Esophagus muscularis mucosa (tissue), 4 donors: ENCODE measurements around the gene CPLX4. TPM values are rescaled to one million over a fixed set of nuclear protein-coding genes. Genes with fewer than 3 reads are reported as not detected.

Experiments used
- DNase-seq: peaks from one replicate; pipeline ENCODE4 v3.0.0-alpha.2; 2017; ENCODE audit errors: extremely low spot score
- H3K27ac ChIP-seq, 4 donors: fragments of 200-600 bp; sonication (generic); replicated peaks in 1 of 4; 1 replicate in 3 of 4; 2 replicates in 1 of 4; pipeline ENCODE4 v1.5.1; 2016 to 2019; ENCODE audit warnings: mild to moderate bottlenecking in 1 of 4
- H3K27me3 ChIP-seq, 4 donors: fragments of 200-600 bp; sonication (generic); one replicate each; pipeline versions ENCODE4 v1.5.1 to v1.6.0; 2016 to 2019
- H3K36me3 ChIP-seq, 4 donors: fragments of 200-600 bp; sonication (generic); one replicate each; pipeline ENCODE4 v1.5.1; 2016 to 2019
- H3K4me1 ChIP-seq, 4 donors: fragments of 200-600 bp; sonication (generic); one replicate each; pipeline ENCODE4 v1.5.1; 2016 to 2019
- H3K4me3 ChIP-seq, 4 donors: fragments of 200-600 bp; sonication (generic); 1 replicate in 2 of 4; 2 replicates in 2 of 4; pipeline ENCODE4 v1.5.1; 2016 to 2019; ENCODE audit warnings: mild to moderate bottlenecking in 4 of 4, moderate library complexity in 1 of 4
- H3K9me3 ChIP-seq, 4 donors: fragments of 200-600 bp; sonication (generic); 1 replicate in 3 of 4; 2 replicates in 1 of 4; pipeline ENCODE4 v1.5.1; 2016 to 2019
- EP300 ChIP-seq: sonication (generic); formaldehyde crosslinking; IDR thresholded peaks from one replicate; pipeline ENCODE4 v1.6.1; 2017; ENCODE audit warnings: antibody characterized with exemption
- POLR2A ChIP-seq: fragments of 450-650 bp; IDR thresholded peaks from one replicate; pipeline ENCODE4 v1.6.1; 2017; ENCODE audit warnings: antibody characterized with exemption, moderate library complexity, mild to moderate bottlenecking, low read depth
- POLR2AphosphoS5 ChIP-seq, 2 donors: sonication (generic); formaldehyde crosslinking; IDR thresholded peaks; one replicate each; pipeline ENCODE4 v1.6.1; 2017; ENCODE audit warnings: antibody characterized with exemption in 2 of 2
- WGBS: methylation state at CpG from one replicate; pipeline ENCODE4 v1.1.5; 2018; 5-methylcytosine and 5-hydroxymethylcytosine counted together
- intact Hi-C: fragments of 100-400 bp; cut with DNase I; formaldehyde crosslinking; loops from one replicate; pipeline ENCODE4 v1.15.1; 2023
- total RNA-seq, 4 donors: library from RNA; depleted of rRNA; stranded (reverse); fragments of >200 nt; gene quantifications; one replicate each; pipeline versions ENCODE4 v1.1.0 to v1.2.1, GENCODE V29; 2016
- TF ChIP-seq, protein P1 (sequence below), 3 experiments: fragments of 200-600 bp in 2 of 3; fragments of 450-650 bp in 1 of 3; sonication (generic) in 2 of 3; IDR thresholded peaks; one replicate each; pipeline ENCODE4 v1.5.1; 2017 to 2019; ENCODE audit warnings: antibody characterized with exemption in 3 of 3, mild to moderate bottlenecking in 2 of 3, moderate library complexity in 1 of 3

CPLX4 gene
- total RNA-seq, 4 donors from 2014 or later = not detected

DNA sequence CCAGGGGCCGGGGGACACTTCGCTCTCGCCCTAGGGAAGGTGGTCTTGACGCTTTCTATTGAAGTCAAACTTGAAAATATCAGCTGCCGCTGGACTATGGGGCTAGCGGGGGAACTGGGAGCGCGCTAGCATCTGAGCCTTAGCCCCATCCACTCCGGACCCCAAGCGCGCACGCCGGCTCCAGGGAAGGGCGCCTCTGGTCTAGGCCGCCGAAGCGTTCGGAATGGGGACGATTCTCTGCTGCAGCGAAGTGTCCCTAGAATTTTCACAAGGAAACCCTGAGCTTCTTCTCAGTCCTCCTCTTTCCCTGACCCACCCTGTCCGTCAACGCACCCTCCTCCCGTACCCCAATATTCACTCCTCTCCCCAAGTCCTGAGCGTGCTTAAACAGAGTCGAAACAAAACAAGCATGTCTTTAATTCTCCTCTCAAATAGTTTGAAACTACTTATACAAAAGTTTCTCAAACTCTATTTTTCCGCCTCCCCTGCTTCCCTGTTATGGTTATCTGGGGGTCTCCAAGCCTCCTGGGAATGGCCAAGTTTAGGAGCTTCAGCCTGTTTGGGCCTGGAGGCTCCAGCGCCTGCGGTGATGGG, 50.2 kb downstream of the CPLX4 start:
- no peaks in the 10 kb centered on the region for H3K36me3 ChIP-seq
- peaks cover 16 to 51% (median 50%) of the 10 kb centered on the region in 4 donors for H3K4me1 ChIP-seq
- intact Hi-C loops = no loop called here
- TF ChIP-seq EP300 (no peak), POLR2AphosphoS5 (IDR thresholded peaks at IDR 0.05) (no peak), POLR2A (no peak)
- TF ChIP-seq, protein P1, sequence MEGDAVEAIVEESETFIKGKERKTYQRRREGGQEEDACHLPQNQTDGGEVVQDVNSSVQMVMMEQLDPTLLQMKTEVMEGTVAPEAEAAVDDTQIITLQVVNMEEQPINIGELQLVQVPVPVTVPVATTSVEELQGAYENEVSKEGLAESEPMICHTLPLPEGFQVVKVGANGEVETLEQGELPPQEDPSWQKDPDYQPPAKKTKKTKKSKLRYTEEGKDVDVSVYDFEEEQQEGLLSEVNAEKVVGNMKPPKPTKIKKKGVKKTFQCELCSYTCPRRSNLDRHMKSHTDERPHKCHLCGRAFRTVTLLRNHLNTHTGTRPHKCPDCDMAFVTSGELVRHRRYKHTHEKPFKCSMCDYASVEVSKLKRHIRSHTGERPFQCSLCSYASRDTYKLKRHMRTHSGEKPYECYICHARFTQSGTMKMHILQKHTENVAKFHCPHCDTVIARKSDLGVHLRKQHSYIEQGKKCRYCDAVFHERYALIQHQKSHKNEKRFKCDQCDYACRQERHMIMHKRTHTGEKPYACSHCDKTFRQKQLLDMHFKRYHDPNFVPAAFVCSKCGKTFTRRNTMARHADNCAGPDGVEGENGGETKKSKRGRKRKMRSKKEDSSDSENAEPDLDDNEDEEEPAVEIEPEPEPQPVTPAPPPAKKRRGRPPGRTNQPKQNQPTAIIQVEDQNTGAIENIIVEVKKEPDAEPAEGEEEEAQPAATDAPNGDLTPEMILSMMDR (IDR thresholded peaks at IDR 0.05) = no peak
- 7% methylated on average over 25 of the region's 28 CpGs for WGBS
- no peaks in the 10 kb centered on the region for H3K9me3 ChIP-seq
- no peak overlapping the region for H3K27ac ChIP-seq
- peaks cover 3 to 100% (median 81%) of the 10 kb centered on the region in 4 donors for H3K27me3 ChIP-seq
- peak overlapping the region in 2 of 4 donors; percentile 3 to 35 for H3K4me3 ChIP-seq
- peak; percentile 60 for DNase-seq

DNA sequence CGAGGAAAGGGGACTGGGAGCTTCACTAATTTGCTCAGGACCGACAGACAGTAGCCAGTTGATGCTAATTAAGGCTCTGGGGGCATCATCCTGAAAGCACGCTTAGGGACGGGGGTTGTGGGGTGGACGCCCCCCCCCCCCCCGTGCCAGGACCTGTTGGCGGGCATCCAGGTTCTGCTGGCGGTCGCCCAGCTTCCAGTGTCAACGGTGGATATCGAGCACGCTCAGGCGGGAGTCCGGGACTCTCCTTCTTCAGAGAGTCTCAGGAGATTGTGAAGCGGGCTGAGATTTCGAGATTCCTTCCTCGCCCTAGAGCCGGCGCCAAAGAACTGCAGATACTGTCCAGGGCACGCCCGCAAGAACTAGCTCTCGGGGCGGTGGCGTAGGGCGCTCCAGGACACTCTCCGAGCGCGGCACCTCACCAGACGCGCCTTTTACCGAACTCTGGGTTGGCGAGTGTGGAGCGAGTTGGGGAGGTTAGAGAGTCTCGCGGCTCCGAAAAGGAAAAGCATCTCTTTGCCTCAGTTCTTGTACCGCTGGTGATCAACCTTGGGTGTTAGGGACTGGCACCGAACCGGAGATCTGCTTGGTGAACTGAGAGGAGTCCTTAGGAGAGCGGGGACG, 50.8 kb downstream of the CPLX4 start:
- peak; percentile 86 for DNase-seq
- WGBS = 3% methylated on average over 27 of the region's 41 CpGs
- Histone ChIP-seq H3K27me3 (peaks cover 0 to 100% (median 76%) of the 10 kb centered on the region in 4 donors), H3K36me3 (no peaks in the 10 kb centered on the region), H3K4me3 (no peak overlapping the region), H3K4me1 (peaks cover 12 to 44% (median 44%) of the 10 kb centered on the region in 4 donors), H3K27ac (no peak overlapping the region), H3K9me3 (no peaks in the 10 kb centered on the region)
- TF ChIP-seq POLR2A (no peak), POLR2AphosphoS5 (IDR thresholded peaks at IDR 0.05) (no peak), EP300 (no peak)
- TF ChIP-seq, protein P1 (IDR thresholded peaks at IDR 0.05) = no peak
- intact Hi-C loops = no loop called here

DNA sequence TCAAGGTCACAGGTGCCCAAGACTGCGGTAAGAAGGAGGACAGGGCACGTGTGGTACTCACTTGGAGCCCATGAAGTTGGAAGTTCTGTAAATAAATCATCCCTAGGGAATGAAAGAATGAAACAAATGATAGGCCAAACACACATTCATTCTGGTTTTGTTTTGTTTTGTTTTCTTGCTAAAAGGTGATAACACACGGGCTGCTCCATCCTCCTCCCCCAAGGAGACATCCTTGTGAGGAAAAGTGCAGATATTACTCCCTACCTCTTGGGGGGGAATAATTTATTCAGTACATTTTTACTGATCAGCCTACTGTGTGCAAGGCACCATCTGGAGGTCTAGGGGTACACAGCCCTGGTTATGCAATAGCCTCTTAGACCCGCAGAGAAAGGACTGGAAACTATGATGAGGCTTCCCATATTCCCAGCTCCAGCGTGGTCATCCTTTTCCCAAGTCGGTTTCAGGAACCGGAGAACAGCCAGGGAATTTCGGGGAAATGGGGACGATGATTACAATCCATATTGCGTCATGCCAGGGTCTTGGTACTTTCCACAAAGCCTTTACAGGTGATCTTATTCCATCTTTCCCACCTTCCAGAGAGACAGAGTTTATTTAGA, 51.5 kb downstream of the CPLX4 start:
- 15% methylated on average over 10 of the region's 10 CpGs for WGBS
- no peak for DNase-seq
- Histone ChIP-seq H3K27ac (no peak overlapping the region), H3K36me3 (no peaks in the 10 kb centered on the region), H3K4me3 (no peak overlapping the region), H3K4me1 (peaks cover 12 to 38% (median 38%) of the 10 kb centered on the region in 4 donors), H3K27me3 (peaks cover 0 to 97% (median 70%) of the 10 kb centered on the region in 4 donors), H3K9me3 (no peaks in the 10 kb centered on the region)
- TF ChIP-seq, protein P1 (IDR thresholded peaks at IDR 0.05) = no peak
- no peak for TF ChIP-seq POLR2AphosphoS5 (IDR thresholded peaks at IDR 0.05)
- no peak for TF ChIP-seq EP300
- TF ChIP-seq POLR2A = no peak
- intact Hi-C loops = no loop called here

DNA sequence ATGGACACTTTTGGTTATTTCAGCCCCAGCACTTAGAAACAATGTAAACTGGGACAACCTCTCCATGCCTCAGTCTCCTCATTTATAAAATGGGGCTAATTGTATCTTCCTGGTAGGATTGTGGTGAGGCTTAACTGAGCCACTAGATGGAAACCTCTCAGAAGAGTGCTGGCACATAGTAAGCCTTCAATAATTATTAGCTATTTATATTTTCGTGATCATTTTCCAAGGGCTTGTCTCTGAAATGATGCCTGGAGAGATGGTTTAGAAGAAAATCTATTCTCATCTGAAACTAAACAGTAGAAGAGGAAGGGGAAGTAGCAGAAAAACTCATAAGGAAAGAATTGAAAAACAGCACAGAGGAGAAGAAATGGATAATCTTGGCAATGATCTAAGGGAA, 52.0 kb downstream of the CPLX4 start:
- Histone ChIP-seq H3K27me3 (peaks cover 0 to 91% (median 67%) of the 10 kb centered on the region in 4 donors), H3K4me1 (peaks cover 12 to 35% (median 34%) of the 10 kb centered on the region in 4 donors), H3K4me3 (no peak overlapping the region), H3K36me3 (no peaks in the 10 kb centered on the region), H3K9me3 (no peaks in the 10 kb centered on the region), H3K27ac (no peak overlapping the region)
- intact Hi-C loops = no loop called here
- 35% methylated on average over 1 of the region's 1 CpG for WGBS
- no peak for TF ChIP-seq EP300
- TF ChIP-seq, protein P1 (IDR thresholded peaks at IDR 0.05) = no peak
- no peak for TF ChIP-seq POLR2A
- no peak for TF ChIP-seq POLR2AphosphoS5 (IDR thresholded peaks at IDR 0.05)
- DNase-seq = no peak
